Prostate gland (tissue), 2 donors: ENCODE results near the gene ATG4B. TPM values are rescaled to one million over a fixed set of nuclear protein-coding genes. Genes with fewer than 3 reads are reported as not detected.

Experiments used
- DNase-seq: peaks from one replicate; pipeline ENCODE4 v3.0.0-alpha.2; 2019; ENCODE audit warnings: low spot score
- H3K27ac ChIP-seq, 2 donors: fragments of 200-600 bp; sonication (generic); 2 replicates each; pipeline ENCODE4 v1.5.1; 2017 to 2019
- H3K27me3 ChIP-seq: fragments of 200-600 bp; sonication (generic); replicated peaks from 2 replicates; pipeline ENCODE4 v1.5.1; 2019; ENCODE audit not compliant: insufficient read depth
- H3K36me3 ChIP-seq, 2 donors: fragments of 200-600 bp; sonication (generic); 1 replicate in 1 of 2; 2 replicates in 1 of 2; pipeline versions ENCODE4 v1.5.1 to v1.8.1; 2017 to 2019
- H3K4me1 ChIP-seq: fragments of 200-600 bp; sonication (generic); replicated peaks from 2 replicates; pipeline ENCODE4 v1.5.1; 2019
- H3K4me3 ChIP-seq, 2 donors: fragments of 200-600 bp; sonication (generic); 2 replicates each; pipeline ENCODE4 v1.5.1; 2017 to 2019
- H3K9me3 ChIP-seq: fragments of 200-600 bp; sonication (generic); 2 replicates; pipeline ENCODE4 v1.5.1; 2017
- POLR2A ChIP-seq: fragments of 450-650 bp; IDR thresholded peaks from one replicate; pipeline ENCODE4 v1.6.1; 2016; ENCODE audit warnings: antibody characterized with exemption, mild to moderate bottlenecking
- POLR2AphosphoS5 ChIP-seq: sonication (generic); formaldehyde crosslinking; IDR thresholded peaks from one replicate; pipeline ENCODE4 v1.6.1; 2017; ENCODE audit warnings: antibody characterized with exemption
- WGBS: methylation state at CpG from one replicate; pipeline ENCODE4 v1.1.5; 2018; 5-methylcytosine and 5-hydroxymethylcytosine counted together
- intact Hi-C: fragments of 100-400 bp; cut with DNase I; formaldehyde crosslinking; loops from one replicate; pipeline ENCODE4 v1.14.2; 2022
- total RNA-seq, 2 donors: library from RNA; depleted of rRNA; stranded (reverse); fragments of >200 nt; gene quantifications; one replicate each; pipeline ENCODE4 v1.1.0, GENCODE V29; 2016
- TF ChIP-seq, protein P1 (sequence below), 4 experiments: fragments of 200-600 bp in 2 of 4; fragments of 450-650 bp in 2 of 4; sonication (generic) in 2 of 4; IDR thresholded peaks; 1 replicate in 3 of 4; 2 replicates in 1 of 4; pipeline ENCODE4 v1.5.1; 2016 to 2019; ENCODE audit warnings: antibody characterized with exemption in 4 of 4, mild to moderate bottlenecking in 2 of 4, moderate library complexity in 2 of 4

Gene ATG4B
- total RNA-seq, 2 donors from 2014 or later, result 63.9 to 162 TPM

- H3K9me3 ChIP-seq, result no peaks in the 10 kb centered on the region
- no peaks in the 10 kb centered on the region for H3K27me3 ChIP-seq
- H3K27ac ChIP-seq, result no peak overlapping the region
- H3K4me3 ChIP-seq, result no peak overlapping the region
- no peaks in the 10 kb centered on the region for H3K4me1 ChIP-seq
- intact Hi-C loops, result no loop called here
- no peak for DNase-seq
- 86% methylated on average over 23 of the region's 23 CpGs for WGBS
- TF ChIP-seq POLR2A, result no peak
- no peak for TF ChIP-seq POLR2AphosphoS5
- TF ChIP-seq, protein P1, sequence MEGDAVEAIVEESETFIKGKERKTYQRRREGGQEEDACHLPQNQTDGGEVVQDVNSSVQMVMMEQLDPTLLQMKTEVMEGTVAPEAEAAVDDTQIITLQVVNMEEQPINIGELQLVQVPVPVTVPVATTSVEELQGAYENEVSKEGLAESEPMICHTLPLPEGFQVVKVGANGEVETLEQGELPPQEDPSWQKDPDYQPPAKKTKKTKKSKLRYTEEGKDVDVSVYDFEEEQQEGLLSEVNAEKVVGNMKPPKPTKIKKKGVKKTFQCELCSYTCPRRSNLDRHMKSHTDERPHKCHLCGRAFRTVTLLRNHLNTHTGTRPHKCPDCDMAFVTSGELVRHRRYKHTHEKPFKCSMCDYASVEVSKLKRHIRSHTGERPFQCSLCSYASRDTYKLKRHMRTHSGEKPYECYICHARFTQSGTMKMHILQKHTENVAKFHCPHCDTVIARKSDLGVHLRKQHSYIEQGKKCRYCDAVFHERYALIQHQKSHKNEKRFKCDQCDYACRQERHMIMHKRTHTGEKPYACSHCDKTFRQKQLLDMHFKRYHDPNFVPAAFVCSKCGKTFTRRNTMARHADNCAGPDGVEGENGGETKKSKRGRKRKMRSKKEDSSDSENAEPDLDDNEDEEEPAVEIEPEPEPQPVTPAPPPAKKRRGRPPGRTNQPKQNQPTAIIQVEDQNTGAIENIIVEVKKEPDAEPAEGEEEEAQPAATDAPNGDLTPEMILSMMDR (IDR thresholded peaks at IDR 0.05), result no peak
- H3K36me3 ChIP-seq, result peaks cover 0 to 11% of the 10 kb centered on the region in 2 donors
Measured at GRCh38 chr2:241665731-241666440, 28.4 kb downstream of the ATG4B start.

DNA sequence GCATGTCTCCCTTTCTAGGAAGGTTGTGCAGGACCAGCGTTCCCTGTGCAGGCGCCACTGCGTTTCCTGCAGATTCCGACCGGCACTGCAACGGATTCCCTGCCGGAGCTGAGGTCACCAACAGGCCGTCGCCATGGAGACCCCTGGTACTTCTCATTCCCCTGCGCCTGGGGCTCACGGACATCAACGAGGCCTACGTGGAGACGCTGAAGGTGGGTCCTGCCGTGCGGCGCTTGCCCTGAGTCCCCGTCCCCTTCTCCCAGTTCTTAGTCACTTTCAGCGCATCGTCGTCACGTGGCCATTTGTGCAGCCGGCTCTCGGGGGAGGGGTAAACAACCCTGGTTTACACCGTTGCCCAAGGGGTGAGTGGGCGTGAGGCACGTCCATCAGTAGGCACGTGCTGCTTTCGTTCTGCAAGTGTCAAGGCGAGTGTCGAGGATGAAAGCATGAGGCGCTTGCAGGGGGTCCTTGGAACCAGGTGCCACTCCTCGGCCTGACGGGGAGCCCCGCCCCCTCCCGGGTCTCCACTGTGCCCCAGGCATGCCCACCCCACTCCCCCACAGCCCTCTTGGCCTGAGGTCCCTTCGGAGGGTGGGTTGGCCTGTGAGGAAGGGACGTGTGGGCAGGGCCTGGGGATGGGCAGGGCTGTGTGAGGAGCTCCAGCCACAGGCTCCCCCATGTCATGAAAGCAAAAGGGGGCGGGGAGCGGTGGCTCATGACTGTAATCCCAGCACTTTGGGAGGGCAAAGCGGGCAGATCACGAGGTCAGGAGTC, 29.3 kb downstream of the ATG4B start:
- H3K36me3 ChIP-seq, result peaks cover 0 to 11% of the 10 kb centered on the region in 2 donors
- no peaks in the 10 kb centered on the region for H3K4me1 ChIP-seq
- H3K27me3 ChIP-seq, result no peaks in the 10 kb centered on the region
- H3K4me3 ChIP-seq, result no peak overlapping the region
- 68% methylated on average over 42 of the region's 42 CpGs for WGBS
- no peak for DNase-seq
- H3K9me3 ChIP-seq, result no peaks in the 10 kb centered on the region
- H3K27ac ChIP-seq, result no peak overlapping the region
- TF ChIP-seq, protein P1 (IDR thresholded peaks at IDR 0.05), result no peak
- TF ChIP-seq POLR2A, result no peak
- TF ChIP-seq POLR2AphosphoS5, result no peak
- intact Hi-C loops, result no loop called here

DNA sequence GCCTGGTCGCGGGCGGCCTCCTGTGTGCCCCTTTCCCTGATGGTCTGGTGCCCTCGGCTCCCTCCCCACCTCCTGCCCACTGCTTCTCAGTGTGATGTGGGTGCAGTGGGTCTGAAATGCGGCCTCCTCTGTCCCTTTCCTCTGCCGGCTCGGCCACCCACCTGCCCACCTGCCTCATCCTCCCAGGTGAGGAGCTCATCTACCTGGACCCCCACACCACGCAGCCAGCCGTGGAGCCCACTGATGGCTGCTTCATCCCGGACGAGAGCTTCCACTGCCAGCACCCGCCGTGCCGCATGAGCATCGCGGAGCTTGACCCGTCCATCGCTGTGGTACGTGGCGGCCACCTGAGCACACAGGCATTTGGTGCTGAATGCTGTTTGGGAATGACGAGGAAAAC, 30.9 kb downstream of the ATG4B start:
- Histone ChIP-seq H3K36me3 (peaks cover 0 to 15% of the 10 kb centered on the region in 2 donors), H3K27ac (no peak overlapping the region), H3K27me3 (no peaks in the 10 kb centered on the region), H3K9me3 (no peaks in the 10 kb centered on the region), H3K4me3 (no peak overlapping the region), H3K4me1 (no peaks in the 10 kb centered on the region)
- 91% methylated on average over 21 of the region's 21 CpGs for WGBS
- intact Hi-C loops, result no loop called here
- TF ChIP-seq POLR2AphosphoS5, result no peak
- no peak for TF ChIP-seq POLR2A
- TF ChIP-seq, protein P1 (IDR thresholded peaks at IDR 0.05), result no peak
- DNase-seq, result no peak

DNA sequence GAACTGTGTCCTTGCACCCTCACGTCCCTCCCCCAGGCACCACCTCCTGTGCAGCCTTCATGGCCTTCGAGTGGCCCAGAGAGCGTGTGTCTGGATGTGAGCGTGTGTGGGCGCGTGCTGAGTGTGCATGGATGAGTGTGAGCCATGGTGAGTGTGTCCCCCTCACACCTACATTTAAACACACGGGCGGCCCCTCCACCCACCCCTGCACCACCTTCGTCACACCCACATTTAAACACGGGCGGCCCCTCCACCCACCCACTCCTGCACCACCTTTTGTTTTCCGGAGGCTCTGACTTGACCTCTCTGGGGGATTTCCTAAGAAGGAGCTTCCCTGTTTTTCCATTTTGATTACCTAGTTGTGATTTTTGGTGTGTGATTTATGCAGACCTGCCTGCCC, 31.3 kb downstream of the ATG4B start:
- 88% methylated on average over 12 of the region's 12 CpGs for WGBS
- H3K4me1 ChIP-seq, result no peaks in the 10 kb centered on the region
- no peaks in the 10 kb centered on the region for H3K27me3 ChIP-seq
- no peak for TF ChIP-seq POLR2A
- TF ChIP-seq, protein P1 (IDR thresholded peaks at IDR 0.05), result no peak
- no peak for TF ChIP-seq POLR2AphosphoS5
- H3K4me3 ChIP-seq, result no peak overlapping the region
- intact Hi-C loops, result no loop called here
- H3K27ac ChIP-seq, result no peak overlapping the region
- peaks cover 0 to 15% of the 10 kb centered on the region in 2 donors for H3K36me3 ChIP-seq
- no peaks in the 10 kb centered on the region for H3K9me3 ChIP-seq
- no peak for DNase-seq
